OCI-LY1 (cell line): ENCODE data around the gene TUBB3.

Experiments used
- H2AFZ ChIP-seq: fragments of 200-600 bp; sonication (generic), shearing (Covaris generic); 2 replicates; pipeline ENCODE4 v1.6.0; 2014; ENCODE audit warnings: antibody characterized with exemption, mild to moderate bottlenecking, low read length
- H3F3A ChIP-seq: fragments of 200-600 bp; sonication (generic), shearing (Covaris generic); 2 replicates; pipeline ENCODE4 v1.6.0; 2014; ENCODE audit warnings: mild to moderate bottlenecking, antibody characterized with exemption, low read length, moderate library complexity; ENCODE audit not compliant: insufficient read depth
- H3K27ac ChIP-seq: fragments of 200-600 bp; sonication (generic); 2 replicates; pipeline ENCODE4 v1.5.1; 2014; ENCODE audit warnings: low read length, mixed run types, mild to moderate bottlenecking, low read depth; ENCODE audit not compliant: poor library complexity, severe bottlenecking
- H3K27me3 ChIP-seq: fragments of 200-600 bp; sonication (generic); 2 replicates; pipeline ENCODE4 v1.6.0; 2014; ENCODE audit warnings: antibody characterized with exemption, mild to moderate bottlenecking, low read length, moderate library complexity; ENCODE audit not compliant: insufficient read depth
- H3K36me3 ChIP-seq: fragments of 200-600 bp; sonication (generic); 2 replicates; pipeline ENCODE4 v1.6.1; 2014; ENCODE audit warnings: mild to moderate bottlenecking, antibody characterized with exemption, low read length, moderate library complexity, mixed read lengths; ENCODE audit not compliant: insufficient read depth
- H3K4me1 ChIP-seq: fragments of 200-600 bp; sonication (generic); 2 replicates; pipeline ENCODE4 v1.5.1; 2014; ENCODE audit warnings: mild to moderate bottlenecking, low read length, moderate library complexity; ENCODE audit not compliant: insufficient read depth, severe bottlenecking
- H3K4me2 ChIP-seq: fragments of 200-600 bp; sonication (generic), shearing (Covaris generic); 2 replicates; pipeline ENCODE4 v1.6.1; 2014; ENCODE audit warnings: low read length
- H3K4me3 ChIP-seq: fragments of 200-600 bp; sonication (generic); 2 replicates; pipeline ENCODE4 v1.5.1; 2014; ENCODE audit warnings: low read length, low read depth, mild to moderate bottlenecking, mixed read lengths; ENCODE audit not compliant: poor library complexity, severe bottlenecking
- H3K79me2 ChIP-seq: fragments of 200-600 bp; shearing (Covaris generic); 2 replicates; pipeline ENCODE4 v1.6.1; 2016; ENCODE audit warnings: mixed run types, low read length, mixed read lengths; ENCODE audit not compliant: insufficient read depth
- H3K9ac ChIP-seq: fragments of 200-600 bp; sonication (generic), shearing (Covaris generic); 2 replicates; pipeline ENCODE4 v1.6.1; 2014; ENCODE audit warnings: mild to moderate bottlenecking, low read length, mixed read lengths
- H3K9me2 ChIP-seq: fragments of 200-600 bp; sonication (generic), shearing (Covaris generic); 2 replicates; pipeline ENCODE4 v1.6.1; 2014; ENCODE audit warnings: low read depth, mild to moderate bottlenecking, low read length, mixed read lengths
- H3K9me3 ChIP-seq: fragments of 200-600 bp; shearing (Covaris generic); 2 replicates; pipeline ENCODE4 v1.6.1; 2014; ENCODE audit warnings: low read length, mixed read lengths
- H4K20me1 ChIP-seq: fragments of 200-600 bp; sonication (generic), shearing (Covaris generic); 2 replicates; pipeline ENCODE4 v1.6.0; 2016; ENCODE audit warnings: mild to moderate bottlenecking, low read length; ENCODE audit not compliant: insufficient read depth
- EZH2 ChIP-seq: fragments of 200-600 bp; sonication (generic), shearing (Covaris generic); IDR thresholded peaks from 2 replicates; pipeline ENCODE4 v1.8.0; 2017; ENCODE audit warnings: borderline replicate concordance, mixed run types, mild to moderate bottlenecking, antibody characterized with exemption, low read length, moderate library complexity, mixed read lengths
- TF ChIP-seq, protein P1 (sequence below): fragments of 200-600 bp; sonication (generic), shearing (Covaris generic); IDR thresholded peaks from 2 replicates; pipeline ENCODE4 v1.5.1; 2017; ENCODE audit warnings: mild to moderate bottlenecking, antibody characterized with exemption, low read length, moderate library complexity, mixed read lengths

The TUBB3 gene

DNA sequence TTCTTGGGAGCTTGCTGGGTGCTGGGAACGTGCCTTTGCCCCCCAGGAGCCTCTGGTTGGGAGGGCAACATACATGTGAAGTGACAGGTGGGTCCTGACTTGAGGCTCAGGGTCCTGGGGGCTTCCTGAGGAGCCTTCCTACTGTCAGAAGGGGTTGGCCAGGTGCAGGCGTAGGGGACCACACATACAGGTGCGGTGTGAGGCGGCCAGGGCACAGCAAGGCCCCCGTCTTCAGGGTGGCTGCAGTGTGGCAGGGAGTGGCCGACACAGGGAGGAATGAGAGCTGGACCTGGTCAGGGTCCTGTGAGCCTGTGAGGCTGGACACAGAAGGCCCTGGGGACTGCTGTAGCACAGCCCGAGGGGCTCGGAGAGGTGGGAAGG lies 39.1 kb upstream of the TUBB3 start:
- H2AFZ ChIP-seq = no peak overlapping the region
- TF ChIP-seq, protein P1, sequence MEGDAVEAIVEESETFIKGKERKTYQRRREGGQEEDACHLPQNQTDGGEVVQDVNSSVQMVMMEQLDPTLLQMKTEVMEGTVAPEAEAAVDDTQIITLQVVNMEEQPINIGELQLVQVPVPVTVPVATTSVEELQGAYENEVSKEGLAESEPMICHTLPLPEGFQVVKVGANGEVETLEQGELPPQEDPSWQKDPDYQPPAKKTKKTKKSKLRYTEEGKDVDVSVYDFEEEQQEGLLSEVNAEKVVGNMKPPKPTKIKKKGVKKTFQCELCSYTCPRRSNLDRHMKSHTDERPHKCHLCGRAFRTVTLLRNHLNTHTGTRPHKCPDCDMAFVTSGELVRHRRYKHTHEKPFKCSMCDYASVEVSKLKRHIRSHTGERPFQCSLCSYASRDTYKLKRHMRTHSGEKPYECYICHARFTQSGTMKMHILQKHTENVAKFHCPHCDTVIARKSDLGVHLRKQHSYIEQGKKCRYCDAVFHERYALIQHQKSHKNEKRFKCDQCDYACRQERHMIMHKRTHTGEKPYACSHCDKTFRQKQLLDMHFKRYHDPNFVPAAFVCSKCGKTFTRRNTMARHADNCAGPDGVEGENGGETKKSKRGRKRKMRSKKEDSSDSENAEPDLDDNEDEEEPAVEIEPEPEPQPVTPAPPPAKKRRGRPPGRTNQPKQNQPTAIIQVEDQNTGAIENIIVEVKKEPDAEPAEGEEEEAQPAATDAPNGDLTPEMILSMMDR = no peak
- no peak for TF ChIP-seq EZH2
- peaks cover 83% of the 10 kb centered on the region for H3K36me3 ChIP-seq
- H3K4me1 ChIP-seq = no peaks in the 10 kb centered on the region
- peaks cover 5% of the 10 kb centered on the region; the same call in 1 of the 2 replicates for H3K79me2 ChIP-seq
- H3K27me3 ChIP-seq = no peaks in the 10 kb centered on the region
- no peak overlapping the region for H3K9ac ChIP-seq
- H3K4me3 ChIP-seq = no peak overlapping the region
- H4K20me1 ChIP-seq = no peaks in the 10 kb centered on the region
- no peak overlapping the region for H3K27ac ChIP-seq
- H3K4me2 ChIP-seq = no peak overlapping the region
- no peaks in the 10 kb centered on the region for H3K9me3 ChIP-seq
- no peaks in the 10 kb centered on the region for H3K9me2 ChIP-seq
- no peaks in the 10 kb centered on the region for H3F3A ChIP-seq

- TF ChIP-seq, protein P1 = no peak
- no peak for TF ChIP-seq EZH2
- no peak overlapping the region for H2AFZ ChIP-seq
- no peak overlapping the region for H3K9ac ChIP-seq
- no peaks in the 10 kb centered on the region for H4K20me1 ChIP-seq
- H3F3A ChIP-seq = no peaks in the 10 kb centered on the region
- H3K9me3 ChIP-seq = no peaks in the 10 kb centered on the region
- no peak overlapping the region for H3K27ac ChIP-seq
- H3K9me2 ChIP-seq = no peaks in the 10 kb centered on the region
- no peaks in the 10 kb centered on the region for H3K27me3 ChIP-seq
- H3K4me3 ChIP-seq = no peak overlapping the region
- H3K36me3 ChIP-seq = peaks cover 81% of the 10 kb centered on the region
- no peaks in the 10 kb centered on the region for H3K79me2 ChIP-seq
- no peaks in the 10 kb centered on the region for H3K4me1 ChIP-seq
- no peak overlapping the region for H3K4me2 ChIP-seq
Observed at GRCh38 chr16:89887243-89887642, 35.9 kb upstream of the TUBB3 start.

GRCh38 chr16:89890200-89890599 lies 32.9 kb upstream of the TUBB3 start:
- H3K27me3 ChIP-seq = no peaks in the 10 kb centered on the region
- no peak overlapping the region for H3K4me3 ChIP-seq
- TF ChIP-seq, protein P1 = no peak
- TF ChIP-seq EZH2 = no peak
- H2AFZ ChIP-seq = no peak overlapping the region
- no peak overlapping the region for H3K27ac ChIP-seq
- no peak overlapping the region for H3K9ac ChIP-seq
- peaks cover 84% of the 10 kb centered on the region for H3K36me3 ChIP-seq
- H4K20me1 ChIP-seq = no peaks in the 10 kb centered on the region
- H3K79me2 ChIP-seq = no peaks in the 10 kb centered on the region
- no peaks in the 10 kb centered on the region for H3K4me1 ChIP-seq
- H3K9me2 ChIP-seq = no peaks in the 10 kb centered on the region
- no peaks in the 10 kb centered on the region for H3F3A ChIP-seq
- H3K9me3 ChIP-seq = no peaks in the 10 kb centered on the region
- H3K4me2 ChIP-seq = no peak overlapping the region
